Spleen (tissue), 7 donors: ENCODE measurements around the gene PCID2.

Experiments
- POLR2A ChIP-seq, 3 donors: fragments of 450-650 bp; IDR thresholded peaks; one replicate each; pipeline ENCODE4 v1.5.1; 2017; ENCODE audit warnings: antibody characterized with exemption in 3 of 3, mild to moderate bottlenecking in 1 of 3
- POLR2AphosphoS5 ChIP-seq, 3 donors: sonication (generic); formaldehyde crosslinking; IDR thresholded peaks; one replicate each; pipeline ENCODE4 v1.5.1; 2017; ENCODE audit warnings: antibody characterized with exemption in 3 of 3
- TF ChIP-seq, protein P1 (sequence below), 11 experiments: fragments of 200-600 bp in 7 of 11; fragments of 450-650 bp in 4 of 11; sonication (generic) in 4 of 11; IDR thresholded peaks in 8 of 11; conservative IDR thresholded peaks in 3 of 11; 1 replicate in 7 of 11; 2 replicates in 4 of 11; pipeline versions ENCODE4 v1.4.0 to v1.8.0; 2016 to 2021; ENCODE audit warnings: antibody characterized with exemption in 11 of 11, inconsistent platforms in 4 of 11, mild to moderate bottlenecking in 1 of 11
- donor health status: DM: no; HTN: no; CAD: no; lungs with moderate emphysema.
- donor health status: DM: no; HTN: no; CAD: no.
- donor health status: DM: no; HTN: no; CAD: no.

DNA sequence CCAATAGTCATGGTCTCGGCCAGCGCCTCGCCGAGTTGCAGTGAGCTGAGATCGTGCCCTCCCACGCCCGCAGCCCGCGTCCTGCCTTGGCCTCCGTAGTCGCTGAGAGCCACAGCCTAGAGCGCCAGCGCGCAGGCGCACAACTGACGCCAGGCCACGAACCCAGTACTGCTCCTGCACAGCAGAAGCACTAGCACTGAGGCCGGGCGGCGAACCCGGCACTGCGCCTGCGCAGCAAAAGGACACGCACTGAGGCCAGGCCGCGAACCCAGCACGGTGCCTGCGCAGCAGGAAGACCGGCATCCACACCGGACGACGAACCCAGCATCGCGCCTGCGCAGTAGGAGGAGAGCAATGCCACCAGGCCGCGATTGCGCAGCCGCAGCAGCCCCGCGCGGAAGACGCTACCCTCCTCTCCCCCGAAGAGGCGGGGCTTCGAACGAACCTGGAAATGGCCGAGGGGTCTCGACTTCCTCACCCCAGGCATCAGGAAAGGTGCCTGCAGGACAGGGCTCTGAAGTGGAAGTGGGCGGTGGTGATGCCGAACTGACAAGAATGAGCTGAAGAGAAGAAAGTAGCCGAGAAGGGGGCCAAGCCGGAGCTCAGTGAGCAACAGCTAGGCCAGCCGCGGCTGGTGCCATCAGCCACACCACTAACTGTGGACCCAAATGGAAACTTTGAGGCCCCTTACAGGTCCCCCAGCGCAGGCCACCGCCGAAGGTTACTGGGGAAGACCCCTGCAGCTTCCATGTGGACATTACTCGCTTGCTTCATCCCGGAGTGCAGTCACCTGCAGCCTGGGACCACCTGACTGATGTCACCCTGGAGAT, 78.3 kb downstream of the PCID2 start:
- TF ChIP-seq, protein P1, sequence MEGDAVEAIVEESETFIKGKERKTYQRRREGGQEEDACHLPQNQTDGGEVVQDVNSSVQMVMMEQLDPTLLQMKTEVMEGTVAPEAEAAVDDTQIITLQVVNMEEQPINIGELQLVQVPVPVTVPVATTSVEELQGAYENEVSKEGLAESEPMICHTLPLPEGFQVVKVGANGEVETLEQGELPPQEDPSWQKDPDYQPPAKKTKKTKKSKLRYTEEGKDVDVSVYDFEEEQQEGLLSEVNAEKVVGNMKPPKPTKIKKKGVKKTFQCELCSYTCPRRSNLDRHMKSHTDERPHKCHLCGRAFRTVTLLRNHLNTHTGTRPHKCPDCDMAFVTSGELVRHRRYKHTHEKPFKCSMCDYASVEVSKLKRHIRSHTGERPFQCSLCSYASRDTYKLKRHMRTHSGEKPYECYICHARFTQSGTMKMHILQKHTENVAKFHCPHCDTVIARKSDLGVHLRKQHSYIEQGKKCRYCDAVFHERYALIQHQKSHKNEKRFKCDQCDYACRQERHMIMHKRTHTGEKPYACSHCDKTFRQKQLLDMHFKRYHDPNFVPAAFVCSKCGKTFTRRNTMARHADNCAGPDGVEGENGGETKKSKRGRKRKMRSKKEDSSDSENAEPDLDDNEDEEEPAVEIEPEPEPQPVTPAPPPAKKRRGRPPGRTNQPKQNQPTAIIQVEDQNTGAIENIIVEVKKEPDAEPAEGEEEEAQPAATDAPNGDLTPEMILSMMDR (IDR thresholded peaks at IDR 0.05 in 8 of 11, conservative IDR thresholded peaks at IDR 0.05 in 3 of 11), result no peak
- no peak for TF ChIP-seq POLR2A (IDR thresholded peaks at IDR 0.05)
- peak in 2 of 3 donors; percentile 30 to 54 for TF ChIP-seq POLR2AphosphoS5 (IDR thresholded peaks at IDR 0.05)
